H1 (cell line): ENCODE results near the gene MOB1B. TPM values are rescaled to one million over a fixed set of nuclear protein-coding genes. Genes with fewer than 3 reads are reported as not detected.

Source experiments
- CTCF ChIA-PET: fragments of 300-600 bp; sonication (Branson Sonifier 250); formaldehyde crosslinking; loops from one replicate; lab custom pipeline; 2021; ENCODE audit not compliant: partially characterized antibody; lab: Charles Lee
- POLR2A ChIA-PET: fragments of 300-600 bp; sonication (Branson Sonifier 250); formaldehyde crosslinking; loops from one replicate; lab custom pipeline; 2021; ENCODE audit warnings: inconsistent platforms; ENCODE audit not compliant: partially characterized antibody; lab: Charles Lee
- DNase-seq, 2 experiments: peaks; one replicate each; pipeline versions ENCODE4 v3.0.0 to v3.0.0-alpha.2; 2010 to 2022; ENCODE audit warnings: low spot score in 2 of 2, low read depth in 1 of 2, mixed read lengths in 1 of 2
- FAIRE-seq: peaks from 2 replicates; lab custom pipeline; 2011; peaks lifted over from hg19 to GRCh38; lab: Jason Lieb, UNC
- H2AFZ ChIP-seq: 2 replicates; pipeline ENCODE4 v1.8.1; 2012; ENCODE audit warnings: low read length, inconsistent platforms
- H2AK5ac ChIP-seq: 2 replicates; pipeline ENCODE4 v1.6.1; 2013; ENCODE audit warnings: low read depth, low read length
- H2BK120ac ChIP-seq: replicated peaks from 2 replicates; pipeline ENCODE3; 2013; ENCODE audit warnings: low read depth, low read length, inconsistent platforms
- H2BK12ac ChIP-seq: 2 replicates; pipeline ENCODE4 v1.6.1; 2013; ENCODE audit warnings: low read depth, low read length
- H2BK15ac ChIP-seq: 2 replicates; pipeline ENCODE4 v1.6.1; 2013; ENCODE audit warnings: low read length
- H2BK20ac ChIP-seq: 2 replicates; pipeline ENCODE4 v1.6.1; 2013; ENCODE audit warnings: low read length
- H2BK5ac ChIP-seq: 2 replicates; pipeline ENCODE4 v1.6.1; 2013; ENCODE audit warnings: low read depth, low read length
- H3K14ac ChIP-seq: 2 replicates; pipeline ENCODE4 v1.6.1; 2013; ENCODE audit warnings: inconsistent platforms; ENCODE audit not compliant: insufficient read length
- H3K18ac ChIP-seq: 2 replicates; pipeline ENCODE4 v1.6.1; 2013; ENCODE audit warnings: low read length; ENCODE audit errors: extremely low read depth
- H3K23ac ChIP-seq: 2 replicates; pipeline ENCODE4 v1.6.1; 2013; ENCODE audit warnings: inconsistent platforms; ENCODE audit not compliant: insufficient read length
- H3K23me2 ChIP-seq: 2 replicates; pipeline ENCODE4 v1.6.1; 2013; ENCODE audit warnings: low read depth, low read length
- H3K27ac ChIP-seq: 2 replicates; pipeline ENCODE4 v1.6.1; 2011; ENCODE audit warnings: low read depth, low read length, inconsistent platforms
- H3K27me3 ChIP-seq, 4 experiments: replicated peaks in 1 of 4; 1 replicate in 1 of 4; 2 replicates in 3 of 4; pipeline versions ENCODE4 v1.6.1 to v1.8.1; 2011 to 2013; ENCODE audit warnings: low read length in 3 of 4, mild to moderate bottlenecking in 3 of 4, inconsistent platforms in 2 of 4, mixed read lengths in 2 of 4, moderate library complexity in 1 of 4; ENCODE audit not compliant: control insufficient read depth in 3 of 4, insufficient read depth in 3 of 4; ENCODE audit errors: extremely low read depth in 1 of 4
- H3K36me3 ChIP-seq, 4 experiments: 2 replicates each; pipeline versions ENCODE4 v1.6.1 to v1.8.1; 2011 to 2013; ENCODE audit warnings: mild to moderate bottlenecking in 4 of 4, low read length in 3 of 4, moderate library complexity in 2 of 4, control low read depth in 1 of 4, inconsistent platforms in 1 of 4; ENCODE audit not compliant: insufficient read depth in 4 of 4, control insufficient read depth in 2 of 4
- H3K4ac ChIP-seq: replicated peaks from 2 replicates; pipeline ENCODE3; 2013; ENCODE audit warnings: low read length, low read depth, mixed read lengths, inconsistent platforms; ENCODE audit not compliant: insufficient read length
- H3K4me1 ChIP-seq, 4 experiments: replicated peaks in 1 of 4; 1 replicate in 1 of 4; 2 replicates in 3 of 4; pipeline versions ENCODE4 v1.6.1 to v1.8.1; 2011 to 2013; ENCODE audit warnings: low read length in 3 of 4, inconsistent platforms in 2 of 4, mixed read lengths in 1 of 4; ENCODE audit not compliant: insufficient read depth in 4 of 4, control insufficient read depth in 3 of 4
- H3K4me2 ChIP-seq, 2 experiments: 2 replicates each; pipeline versions ENCODE4 v1.6.1 to v1.8.1; 2011 to 2013; ENCODE audit warnings: low read depth in 2 of 2, low read length in 2 of 2, control low read depth in 1 of 2, inconsistent platforms in 1 of 2, mild to moderate bottlenecking in 1 of 2; ENCODE audit not compliant: insufficient read depth in 1 of 2
- H3K4me3 ChIP-seq, 4 experiments: fragments of 200-600, 300-600 bp in 1 of 4; sonication (generic), shearing (Covaris generic), sonication (Bioruptor Twin) in 1 of 4; 2 replicates each; pipeline versions ENCODE4 v1.5.1 to v1.8.1; 2011 to 2016; ENCODE audit warnings: low read length in 4 of 4, low read depth in 3 of 4, control low read depth in 2 of 4, inconsistent platforms in 2 of 4, mild to moderate bottlenecking in 2 of 4, mixed read lengths in 1 of 4, moderate library complexity in 1 of 4; ENCODE audit not compliant: insufficient read depth in 2 of 4; ENCODE audit errors: extremely low read depth in 1 of 4
- H3K56ac ChIP-seq: replicated peaks from 2 replicates; pipeline ENCODE3; 2013; ENCODE audit warnings: low read depth, mild to moderate bottlenecking, mixed read lengths, low read length, inconsistent platforms; ENCODE audit not compliant: insufficient read length
- H3K79me1 ChIP-seq: 2 replicates; pipeline ENCODE4 v1.6.1; 2013; ENCODE audit warnings: low read depth, low read length, control low read depth
- H3K79me2 ChIP-seq, 2 experiments: 2 replicates each; pipeline versions ENCODE4 v1.6.1 to v1.8.1; 2012 to 2013; ENCODE audit warnings: low read length in 2 of 2, mild to moderate bottlenecking in 2 of 2, inconsistent platforms in 1 of 2; ENCODE audit not compliant: insufficient read depth in 2 of 2, control insufficient read depth in 1 of 2
- H3K9ac ChIP-seq, 4 experiments: replicated peaks in 1 of 4; 1 replicate in 1 of 4; 2 replicates in 3 of 4; pipeline versions ENCODE4 v1.6.1 to v1.8.1; 2011 to 2013; ENCODE audit warnings: low read depth in 3 of 4, low read length in 3 of 4, control low read depth in 2 of 4, mild to moderate bottlenecking in 2 of 4, moderate library complexity in 2 of 4, inconsistent platforms in 1 of 4; ENCODE audit errors: extremely low read depth in 1 of 4
- H3K9me3 ChIP-seq, 2 experiments: 2 replicates each; pipeline versions ENCODE4 v1.6.1 to v1.8.1; 2012 to 2013; ENCODE audit warnings: mild to moderate bottlenecking in 2 of 2, moderate library complexity in 2 of 2, control low read depth in 1 of 2, inconsistent platforms in 1 of 2, low read depth in 1 of 2, low read length in 1 of 2, mixed read lengths in 1 of 2; ENCODE audit not compliant: insufficient read depth in 2 of 2
- H4K20me1 ChIP-seq, 2 experiments: replicated peaks in 1 of 2; 2 replicates each; pipeline versions ENCODE3 to v1.8.1; 2011 to 2013; ENCODE audit warnings: inconsistent platforms in 2 of 2, low read length in 2 of 2, mild to moderate bottlenecking in 1 of 2; ENCODE audit not compliant: insufficient read depth in 2 of 2, control insufficient read depth in 1 of 2
- H4K5ac ChIP-seq: 2 replicates; pipeline ENCODE4 v1.6.1; 2013; ENCODE audit warnings: low read length, low read depth, mixed read lengths, inconsistent platforms; ENCODE audit not compliant: insufficient read length
- H4K8ac ChIP-seq: 2 replicates; pipeline ENCODE4 v1.8.0; 2013; ENCODE audit warnings: mild to moderate bottlenecking, moderate library complexity, low read length, inconsistent platforms; ENCODE audit not compliant: insufficient read depth; ENCODE audit errors: extremely low read depth
- H4K91ac ChIP-seq: replicated peaks from 2 replicates; pipeline ENCODE3; 2013; ENCODE audit warnings: low read length, mixed read lengths, inconsistent platforms; ENCODE audit not compliant: insufficient read length
- CHD2 ChIP-seq: IDR thresholded peaks from 2 replicates; pipeline ENCODE4 v1.6.1; 2012; ENCODE audit warnings: low read length, improper control_type of control experiment
- EZH2 ChIP-seq: fragments of 200-600 bp; sonication (generic); IDR thresholded peaks from 2 replicates; pipeline ENCODE4 v1.7.1; 2012; ENCODE audit warnings: low read depth, mild to moderate bottlenecking, moderate library complexity, low read length, inconsistent platforms; ENCODE audit not compliant: severe bottlenecking
- PHF8 ChIP-seq: fragments of 200-600 bp; sonication (generic); conservative IDR thresholded peaks from 2 replicates; pipeline ENCODE4 v1.7.1; 2012; ENCODE audit warnings: low read depth, mild to moderate bottlenecking, inconsistent platforms, low read length, moderate library complexity
- SIN3A ChIP-seq, 2 experiments: IDR thresholded peaks in 1 of 2; conservative IDR thresholded peaks in 1 of 2; 2 replicates each; pipeline ENCODE4 v1.6.1; 2011 to 2012; ENCODE audit warnings: low read length in 2 of 2, improper control_type of control experiment in 1 of 2, low read depth in 1 of 2, mild to moderate bottlenecking in 1 of 2
- SIRT6 ChIP-seq: IDR thresholded peaks from one replicate; pipeline ENCODE4 v1.7.1; 2012; ENCODE audit warnings: low read length, inconsistent platforms
- SIX5 ChIP-seq: IDR thresholded peaks from 2 replicates; pipeline ENCODE4 v1.6.1; 2011; ENCODE audit warnings: mild to moderate bottlenecking, low read depth, low read length
- WGBS, 2 experiments: shearing (Covaris generic) in 1 of 2; methylation state at CpG; one replicate each; pipeline versions ENCODE4 v1.1.6 to v1.1.7; 2013 to 2015; ENCODE audit warnings: low lambda C conversion rate in 2 of 2, mixed read lengths in 2 of 2, inconsistent platforms in 1 of 2, low coverage in 1 of 2, missing lambda C conversion rate in 1 of 2; ENCODE audit not compliant: insufficient replicate concordance in 2 of 2, insufficient coverage in 1 of 2, insufficient read length in 1 of 2; ENCODE audit errors: extremely low coverage in 1 of 2, missing lambda C conversion rate in 1 of 2; 5-methylcytosine and 5-hydroxymethylcytosine counted together
- polyA plus RNA-seq, 7 experiments: library from polyadenylated mRNA; depleted of rRNA in 3 of 7; stranded (reverse) in 5 of 7; unstranded in 2 of 7; fragments of >200 nt in 5 of 7; fragments of 200-250 nt in 2 of 7; gene quantifications; 1 replicate in 5 of 7; 2 replicates in 1 of 7; 4 replicates in 1 of 7; pipeline versions ENCODE4 v1.2.1 to v1.2.3, GENCODE V29; 2011 to 2013; ENCODE audit warnings: missing spikeins in 2 of 7, mixed read lengths in 2 of 7
- total RNA-seq: library from RNA; stranded (reverse); fragmentation: NEBNext Ultra II Directional; extraction: Animal tissue kit (Norgen Biotek cat#: 25700); gene quantifications from 2 replicates; pipeline ENCODE4 v1.2.1, GENCODE V29; 2021
- TF ChIP-seq, protein P1 (sequence below): IDR thresholded peaks from 2 replicates; pipeline ENCODE4 v1.6.1; 2012; ENCODE audit warnings: low read length, inconsistent platforms
- TF ChIP-seq, protein P2 (sequence below), 3 experiments: IDR thresholded peaks; 1 replicate in 2 of 3; 2 replicates in 1 of 3; pipeline versions ENCODE4 v1.5.1 to v1.6.1; 2011; ENCODE audit warnings: low read length in 3 of 3, mild to moderate bottlenecking in 3 of 3, inconsistent platforms in 2 of 3, low read depth in 1 of 3, moderate library complexity in 1 of 3; ENCODE audit not compliant: insufficient read depth in 1 of 3; ENCODE audit errors: control extremely low read depth in 1 of 3
- TF ChIP-seq, protein P3 (sequence below): IDR thresholded peaks from 2 replicates; pipeline ENCODE4 v1.6.1; 2011; ENCODE audit warnings: low read depth, mild to moderate bottlenecking, low read length; ENCODE audit not compliant: insufficient read depth

MOB1B gene
- total and polyA plus RNA-seq, 2 of the 8 experiments (the other 6 are each of a cell fraction or from before 2014, with no cell fraction given): 3.8 to 33.5 TPM

DNA sequence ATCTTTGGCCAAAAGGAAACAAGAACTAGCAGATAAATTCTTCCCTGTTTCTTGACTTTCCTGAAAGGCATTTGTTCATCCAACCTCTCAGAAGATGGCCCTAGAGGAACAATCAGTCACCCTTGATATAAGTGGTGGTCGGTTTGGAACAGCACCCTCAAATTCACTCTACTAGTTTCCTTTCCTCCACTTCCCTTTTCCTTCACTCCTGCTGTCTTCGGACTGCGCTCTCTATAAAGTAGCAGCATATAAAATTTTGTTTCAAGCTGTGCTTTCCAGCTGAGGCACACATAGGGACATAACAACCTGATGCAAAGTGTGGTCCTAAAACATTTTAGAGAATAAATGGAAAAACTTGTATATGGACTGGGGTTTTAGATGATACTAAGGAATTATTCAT, 29.0 kb upstream of the MOB1B start:
- H2BK120ac ChIP-seq: no peak overlapping the region
- H2BK12ac ChIP-seq: no peak overlapping the region
- no peaks in the 10 kb centered on the region for H3K36me3 ChIP-seq
- no peak overlapping the region for H3K56ac ChIP-seq
- H3K79me1 ChIP-seq: no peaks in the 10 kb centered on the region
- no peak overlapping the region for H3K4ac ChIP-seq
- H2AFZ ChIP-seq: peak overlapping the region; percentile 70
- no peaks in the 10 kb centered on the region for H3K79me2 ChIP-seq
- H4K8ac ChIP-seq: no peak overlapping the region
- H2AK5ac ChIP-seq: no peak overlapping the region
- H3K14ac ChIP-seq: no peak overlapping the region
- H4K5ac ChIP-seq: no peak overlapping the region
- no peak for FAIRE-seq
- H3K18ac ChIP-seq: no peak overlapping the region
- no peak overlapping the region for H3K27ac ChIP-seq
- peaks cover 0 to 4% (median 3%) of the 10 kb centered on the region in 4 experiments; a peak in 4 of 7 replicates for H3K4me1 ChIP-seq
- no peak overlapping the region for H3K4me3 ChIP-seq
- no peaks in the 10 kb centered on the region; a peak in 1 of 7 replicates for H3K27me3 ChIP-seq
- H3K4me2 ChIP-seq: no peak overlapping the region
- POLR2A ChIA-PET: interaction anchor here (1.3 kb wide), 1 partner anchor 15 kb away, joined by 3 read pairs; no protein-coding TSS in a partner anchor
- DNase-seq: no peak
- H2BK20ac ChIP-seq: no peak overlapping the region
- H3K23ac ChIP-seq: no peak overlapping the region
- H3K9me3 ChIP-seq: no peaks in the 10 kb centered on the region
- no peak overlapping the region for H2BK5ac ChIP-seq
- CTCF ChIA-PET: no interaction called here
- no peaks in the 10 kb centered on the region for H3K23me2 ChIP-seq
- no peak overlapping the region for H3K9ac ChIP-seq
- no peak overlapping the region for H2BK15ac ChIP-seq
- WGBS, 2 experiments: 84% methylated on average over 3 of the region's 3 CpGs; no CpG with 5 or more reads in 1 of the 2 experiments
- no peaks in the 10 kb centered on the region for H4K20me1 ChIP-seq
- no peak overlapping the region for H4K91ac ChIP-seq
- TF ChIP-seq PHF8 (no peak), SIN3A (conservative IDR thresholded peaks at IDR 0.05 in 1 of 2, IDR thresholded peaks at IDR 0.05 in 1 of 2; ENCODE audit: low read depth in 1 of 2, low read length in 2 of 2) (no peak), EZH2 (no peak), SIRT6 (no peak), CHD2 (no peak), SIX5 (no peak)
- TF ChIP-seq, protein P1, sequence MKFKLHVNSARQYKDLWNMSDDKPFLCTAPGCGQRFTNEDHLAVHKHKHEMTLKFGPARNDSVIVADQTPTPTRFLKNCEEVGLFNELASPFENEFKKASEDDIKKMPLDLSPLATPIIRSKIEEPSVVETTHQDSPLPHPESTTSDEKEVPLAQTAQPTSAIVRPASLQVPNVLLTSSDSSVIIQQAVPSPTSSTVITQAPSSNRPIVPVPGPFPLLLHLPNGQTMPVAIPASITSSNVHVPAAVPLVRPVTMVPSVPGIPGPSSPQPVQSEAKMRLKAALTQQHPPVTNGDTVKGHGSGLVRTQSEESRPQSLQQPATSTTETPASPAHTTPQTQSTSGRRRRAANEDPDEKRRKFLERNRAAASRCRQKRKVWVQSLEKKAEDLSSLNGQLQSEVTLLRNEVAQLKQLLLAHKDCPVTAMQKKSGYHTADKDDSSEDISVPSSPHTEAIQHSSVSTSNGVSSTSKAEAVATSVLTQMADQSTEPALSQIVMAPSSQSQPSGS: no peak
- TF ChIP-seq, protein P2, sequence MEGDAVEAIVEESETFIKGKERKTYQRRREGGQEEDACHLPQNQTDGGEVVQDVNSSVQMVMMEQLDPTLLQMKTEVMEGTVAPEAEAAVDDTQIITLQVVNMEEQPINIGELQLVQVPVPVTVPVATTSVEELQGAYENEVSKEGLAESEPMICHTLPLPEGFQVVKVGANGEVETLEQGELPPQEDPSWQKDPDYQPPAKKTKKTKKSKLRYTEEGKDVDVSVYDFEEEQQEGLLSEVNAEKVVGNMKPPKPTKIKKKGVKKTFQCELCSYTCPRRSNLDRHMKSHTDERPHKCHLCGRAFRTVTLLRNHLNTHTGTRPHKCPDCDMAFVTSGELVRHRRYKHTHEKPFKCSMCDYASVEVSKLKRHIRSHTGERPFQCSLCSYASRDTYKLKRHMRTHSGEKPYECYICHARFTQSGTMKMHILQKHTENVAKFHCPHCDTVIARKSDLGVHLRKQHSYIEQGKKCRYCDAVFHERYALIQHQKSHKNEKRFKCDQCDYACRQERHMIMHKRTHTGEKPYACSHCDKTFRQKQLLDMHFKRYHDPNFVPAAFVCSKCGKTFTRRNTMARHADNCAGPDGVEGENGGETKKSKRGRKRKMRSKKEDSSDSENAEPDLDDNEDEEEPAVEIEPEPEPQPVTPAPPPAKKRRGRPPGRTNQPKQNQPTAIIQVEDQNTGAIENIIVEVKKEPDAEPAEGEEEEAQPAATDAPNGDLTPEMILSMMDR (IDR thresholded peaks at IDR 0.05; ENCODE audit: control extremely low read depth in 1 of 3, insufficient read depth in 1 of 3, low read depth in 1 of 3, low read length in 3 of 3): no peak
- TF ChIP-seq, protein P3, sequence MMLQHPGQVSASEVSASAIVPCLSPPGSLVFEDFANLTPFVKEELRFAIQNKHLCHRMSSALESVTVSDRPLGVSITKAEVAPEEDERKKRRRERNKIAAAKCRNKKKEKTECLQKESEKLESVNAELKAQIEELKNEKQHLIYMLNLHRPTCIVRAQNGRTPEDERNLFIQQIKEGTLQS: no peak
